Measurements from ENCODE around the gene HMG20A.

DNA sequence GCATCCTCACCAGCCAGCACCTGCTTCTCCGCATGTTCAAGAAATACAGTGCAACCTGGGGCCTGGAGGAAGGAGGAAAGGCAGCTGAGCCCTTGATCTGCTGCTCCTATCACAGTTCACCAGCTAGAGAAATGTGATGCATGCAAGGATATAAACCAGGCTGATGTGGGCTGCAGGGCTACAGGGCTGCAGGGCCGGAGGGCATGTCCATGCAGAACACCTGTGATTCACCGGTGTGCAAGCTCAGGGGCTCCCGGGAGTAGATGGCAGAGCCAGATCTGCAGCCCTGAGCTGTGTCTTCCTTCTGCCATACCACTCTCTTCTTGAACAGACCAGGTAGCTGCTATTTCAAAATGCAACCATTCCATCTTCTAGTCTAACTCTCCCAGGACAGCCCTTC is 84.9 kb downstream of the HMG20A start:
- TF ChIP-seq ETV6 (CRISPR knock-in tag; IDR thresholded peaks at IDR 0.05) (no peak), ZNF317 (CRISPR knock-in tag; IDR thresholded peaks at IDR 0.05; ENCODE audit: borderline replicate concordance, low read depth) (no peak), E2F1 (CRISPR knock-in tag; IDR thresholded peaks at IDR 0.05) (no peak), SMAD3 (CRISPR knock-in tag; IDR thresholded peaks at IDR 0.05; ENCODE audit: borderline replicate concordance) (no peak)
- TF ChIP-seq, protein P1, sequence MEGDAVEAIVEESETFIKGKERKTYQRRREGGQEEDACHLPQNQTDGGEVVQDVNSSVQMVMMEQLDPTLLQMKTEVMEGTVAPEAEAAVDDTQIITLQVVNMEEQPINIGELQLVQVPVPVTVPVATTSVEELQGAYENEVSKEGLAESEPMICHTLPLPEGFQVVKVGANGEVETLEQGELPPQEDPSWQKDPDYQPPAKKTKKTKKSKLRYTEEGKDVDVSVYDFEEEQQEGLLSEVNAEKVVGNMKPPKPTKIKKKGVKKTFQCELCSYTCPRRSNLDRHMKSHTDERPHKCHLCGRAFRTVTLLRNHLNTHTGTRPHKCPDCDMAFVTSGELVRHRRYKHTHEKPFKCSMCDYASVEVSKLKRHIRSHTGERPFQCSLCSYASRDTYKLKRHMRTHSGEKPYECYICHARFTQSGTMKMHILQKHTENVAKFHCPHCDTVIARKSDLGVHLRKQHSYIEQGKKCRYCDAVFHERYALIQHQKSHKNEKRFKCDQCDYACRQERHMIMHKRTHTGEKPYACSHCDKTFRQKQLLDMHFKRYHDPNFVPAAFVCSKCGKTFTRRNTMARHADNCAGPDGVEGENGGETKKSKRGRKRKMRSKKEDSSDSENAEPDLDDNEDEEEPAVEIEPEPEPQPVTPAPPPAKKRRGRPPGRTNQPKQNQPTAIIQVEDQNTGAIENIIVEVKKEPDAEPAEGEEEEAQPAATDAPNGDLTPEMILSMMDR (IDR thresholded peaks at IDR 0.05): no peak
- TF ChIP-seq, protein P2, sequence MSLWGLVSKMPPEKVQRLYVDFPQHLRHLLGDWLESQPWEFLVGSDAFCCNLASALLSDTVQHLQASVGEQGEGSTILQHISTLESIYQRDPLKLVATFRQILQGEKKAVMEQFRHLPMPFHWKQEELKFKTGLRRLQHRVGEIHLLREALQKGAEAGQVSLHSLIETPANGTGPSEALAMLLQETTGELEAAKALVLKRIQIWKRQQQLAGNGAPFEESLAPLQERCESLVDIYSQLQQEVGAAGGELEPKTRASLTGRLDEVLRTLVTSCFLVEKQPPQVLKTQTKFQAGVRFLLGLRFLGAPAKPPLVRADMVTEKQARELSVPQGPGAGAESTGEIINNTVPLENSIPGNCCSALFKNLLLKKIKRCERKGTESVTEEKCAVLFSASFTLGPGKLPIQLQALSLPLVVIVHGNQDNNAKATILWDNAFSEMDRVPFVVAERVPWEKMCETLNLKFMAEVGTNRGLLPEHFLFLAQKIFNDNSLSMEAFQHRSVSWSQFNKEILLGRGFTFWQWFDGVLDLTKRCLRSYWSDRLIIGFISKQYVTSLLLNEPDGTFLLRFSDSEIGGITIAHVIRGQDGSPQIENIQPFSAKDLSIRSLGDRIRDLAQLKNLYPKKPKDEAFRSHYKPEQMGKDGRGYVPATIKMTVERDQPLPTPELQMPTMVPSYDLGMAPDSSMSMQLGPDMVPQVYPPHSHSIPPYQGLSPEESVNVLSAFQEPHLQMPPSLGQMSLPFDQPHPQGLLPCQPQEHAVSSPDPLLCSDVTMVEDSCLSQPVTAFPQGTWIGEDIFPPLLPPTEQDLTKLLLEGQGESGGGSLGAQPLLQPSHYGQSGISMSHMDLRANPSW (CRISPR knock-in tag; conservative IDR thresholded peaks at IDR 0.05; ENCODE audit: low read depth): no peak

Measured in WTC11 (cell line).